ENCODE data around the gene OR5H1.

- TF ChIP-seq EZH2 (IDR thresholded peaks at IDR 0.05; ENCODE audit: borderline replicate concordance), result no peak
- TF ChIP-seq CTCF (IDR thresholded peaks at IDR 0.05; ENCODE audit: poor library complexity), result peak; percentile 6
- TF ChIP-seq EZH2phosphoT487 (IDR thresholded peaks at IDR 0.05; ENCODE audit: low read depth, severe bottlenecking, unreplicated experiment), result no peak
Measured at GRCh38 chr3:98185180-98185579, 54.7 kb downstream of the OR5H1 start.

Data from hepatocyte (in vitro differentiated cells).